ENCODE results near the gene RTEL1. TPM values are rescaled to one million over a fixed set of nuclear protein-coding genes. Genes with fewer than 3 reads are reported as not detected.

The RTEL1 gene
- polyA plus RNA-seq, 1 of the 3 experiments (the other 2 are of a cell fraction), result 9.9 TPM

GRCh38 chr20:63742381-63743024, 84.4 kb downstream of the RTEL1 start:
- Histone ChIP-seq H3F3A (replicated peaks; ENCODE audit: insufficient read depth) (peaks cover 17% of the 10 kb centered on the region), H3K4me2 (no peak overlapping the region), H3K4me1 (ENCODE audit: control insufficient read depth in 1 of 2, insufficient read depth in 2 of 2, low read depth in 1 of 2, low read length in 1 of 2) (peaks cover 0 to 14% of the 10 kb centered on the region in 2 experiments; a peak in 1 of 4 replicates), H3K4me3 (ENCODE audit: low read depth in 2 of 2, low read length in 1 of 2) (no peak overlapping the region), H2AFZ (ENCODE audit: low read depth) (no peak overlapping the region), H4K20me1 (ENCODE audit: insufficient read depth) (peaks cover 16% of the 10 kb centered on the region), H3K27me3 (ENCODE audit: insufficient read depth) (no peaks in the 10 kb centered on the region), H3K9me2 (no peaks in the 10 kb centered on the region), H3K36me3 (replicated peaks in 1 of 2; ENCODE audit: control insufficient read depth in 1 of 2, insufficient read depth in 2 of 2, low read length in 1 of 2) (peaks cover 15 to 26% of the 10 kb centered on the region in 2 experiments), H3K79me2 (ENCODE audit: insufficient read depth) (peaks cover 18% of the 10 kb centered on the region), H3K27ac (ENCODE audit: low read depth in 2 of 2, low read length in 1 of 2) (no peak overlapping the region), H3K9ac (no peak overlapping the region), H3K9me3 (no peaks in the 10 kb centered on the region)
- DNase-seq, result no peak
- ChIA-PET POLR2A (interaction anchor here (0.6 to 1.9 kb wide), 3 partner anchors 22 to 215 kb away, joined by 3 to 7 read pairs (median 3); partner anchors contain the start of genes ARFRP1 and ZGPAT), CTCF (interaction anchor here (0.8 to 3.6 kb wide), 3 partner anchors 33 to 231 kb away, joined by 4 to 16 read pairs (median 5); no protein-coding TSS in a partner anchor)
- no peak for TF ChIP-seq JUND (IDR thresholded peaks at IDR 0.05)
- no peak for TF ChIP-seq TCF12 (IDR thresholded peaks at IDR 0.05)
- TF ChIP-seq FOXJ3 (CRISPR knock-in tag; IDR thresholded peaks at IDR 0.05), result no peak
- TF ChIP-seq USF1 (IDR thresholded peaks at IDR 0.05; ENCODE audit: borderline replicate concordance, low read depth), result no peak
- TF ChIP-seq IRF3 (IDR thresholded peaks at IDR 0.05; ENCODE audit: low read depth, low read length), result no peak
- TF ChIP-seq MXI1 (IDR thresholded peaks at IDR 0.05; ENCODE audit: low read depth, low read length), result no peak
- TF ChIP-seq CTCF (IDR thresholded peaks at IDR 0.05), result no peak
- no peak for TF ChIP-seq GABPA (IDR thresholded peaks at IDR 0.05; ENCODE audit: low read depth)
- no peak for TF ChIP-seq REST (IDR thresholded peaks at IDR 0.05; ENCODE audit: low read depth, low read length)
- no peak for TF ChIP-seq NRF1 (IDR thresholded peaks at IDR 0.05; ENCODE audit: low read depth, low read length)
- no peak for TF ChIP-seq RXRA (IDR thresholded peaks at IDR 0.05; ENCODE audit: borderline replicate concordance, low read depth)
- no peak for TF ChIP-seq YY1 (IDR thresholded peaks at IDR 0.05; ENCODE audit: low read depth)
- TF ChIP-seq EP300 (IDR thresholded peaks at IDR 0.05; ENCODE audit: borderline replicate concordance in 1 of 2, low read depth in 1 of 2, low read length in 1 of 2), result no peak
- TF ChIP-seq TAF1 (IDR thresholded peaks at IDR 0.05; ENCODE audit: borderline replicate concordance, low read depth, low read length), result no peak
- TF ChIP-seq RFX5 (IDR thresholded peaks at IDR 0.05; ENCODE audit: low read length), result no peak
- TF ChIP-seq FOXM1 (IDR thresholded peaks at IDR 0.05; ENCODE audit: low read depth), result no peak
- no peak for TF ChIP-seq PBX3 (IDR thresholded peaks at IDR 0.05)
- TF ChIP-seq FOSL2 (IDR thresholded peaks at IDR 0.05; ENCODE audit: borderline replicate concordance, low read depth), result no peak
- TF ChIP-seq RAD21 (IDR thresholded peaks at IDR 0.05; ENCODE audit: low read length), result no peak
- TF ChIP-seq ELF1 (IDR thresholded peaks at IDR 0.05), result no peak
- 59% methylated on average over 7 of the region's 37 CpGs for WGBS (ENCODE audit: low lambda C conversion rate)

All from SK-N-SH (cell line).